MM.1S (cell line): ENCODE results near the gene TMEM170A.

Experiments
- CTCF ChIP-seq: fragments of 300-600 bp; sonication (generic); IDR thresholded peaks from 2 replicates; pipeline ENCODE4 v1.5.1; 2016; ENCODE audit warnings: antibody characterized with exemption, low read length, mixed read lengths
- EZH2 ChIP-seq: fragments of 300-600 bp; sonication (generic); optimal IDR thresholded peaks from 2 replicates; pipeline ENCODE3; 2017; ENCODE audit warnings: low read depth, mild to moderate bottlenecking, antibody characterized with exemption, low read length, mixed read lengths
- EZH2phosphoT487 ChIP-seq: fragments of 300-600 bp; sonication (generic); IDR thresholded peaks from 2 replicates; pipeline ENCODE4 v1.6.1; 2018; ENCODE audit warnings: antibody characterized with exemption, low read length

GRCh38 chr16:75497558-75497957, 33.1 kb upstream of the TMEM170A start:
- no peak for TF ChIP-seq CTCF
- TF ChIP-seq EZH2phosphoT487, result no peak
- TF ChIP-seq EZH2, result no peak
